Right lobe of liver (tissue), 4 donors: ENCODE results near the gene PLCXD1.

Experiments
- CTCF ChIP-seq, 4 donors: fragments of 200-600 bp in 3 of 4; fragments of 450-650 bp in 1 of 4; IDR thresholded peaks; one replicate each; pipeline versions ENCODE4 v1.5.1 to v1.8.0; 2016 to 2022; ENCODE audit warnings: antibody characterized with exemption in 4 of 4, mild to moderate bottlenecking in 2 of 4
- POLR2A ChIP-seq: fragments of 450-650 bp; IDR thresholded peaks from one replicate; pipeline ENCODE4 v1.6.1; 2017; ENCODE audit warnings: antibody characterized with exemption, mild to moderate bottlenecking
- donor health status: DM: no; HTN: no; CAD: no.
- donor health status: DM: no; HTN: no; CAD: no.
- donor health status: DM: no; HTN: yes; CAD: no.

- TF ChIP-seq CTCF (IDR thresholded peaks at IDR 0.05) = no peak
- no peak for TF ChIP-seq POLR2A
Observed at GRCh38 chrX:341541-342101, 60.4 kb downstream of the PLCXD1 start.
